ENCODE results near the gene GMNC. TPM values are rescaled to one million over a fixed set of nuclear protein-coding genes. Genes with fewer than 3 reads are reported as not detected.

GMNC gene
- total RNA-seq, 2 donors from 2014 or later, result 1.1 to 1.9 TPM

DNA sequence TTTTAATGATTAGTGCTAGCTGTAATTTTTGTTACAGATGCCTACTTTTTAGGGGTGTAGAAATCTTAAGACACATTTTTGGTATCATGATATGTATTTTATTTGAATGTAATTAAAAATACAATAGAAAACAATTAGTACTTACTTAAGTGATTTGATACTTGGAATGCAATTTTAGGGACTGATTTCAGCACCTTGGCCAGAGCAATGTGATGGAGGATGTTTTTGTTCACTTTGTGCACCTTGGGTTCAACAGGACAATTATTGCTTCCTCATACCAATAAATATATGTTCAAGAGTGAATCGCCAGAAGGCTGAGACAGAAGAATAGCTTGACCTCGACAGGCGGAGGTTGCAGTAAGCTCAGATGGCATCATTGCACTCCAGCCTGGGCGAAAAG, 22.3 kb downstream of the GMNC start:
- H3K4me1 ChIP-seq (replicated peaks), result no peaks in the 10 kb centered on the region
- no peaks in the 10 kb centered on the region for H3K27me3 ChIP-seq (replicated peaks; ENCODE audit: insufficient read depth)
- no peak for TF ChIP-seq POLR2AphosphoS5 (IDR thresholded peaks at IDR 0.05)
- TF ChIP-seq POLR2A (IDR thresholded peaks at IDR 0.05), result no peak
- TF ChIP-seq, protein P1, sequence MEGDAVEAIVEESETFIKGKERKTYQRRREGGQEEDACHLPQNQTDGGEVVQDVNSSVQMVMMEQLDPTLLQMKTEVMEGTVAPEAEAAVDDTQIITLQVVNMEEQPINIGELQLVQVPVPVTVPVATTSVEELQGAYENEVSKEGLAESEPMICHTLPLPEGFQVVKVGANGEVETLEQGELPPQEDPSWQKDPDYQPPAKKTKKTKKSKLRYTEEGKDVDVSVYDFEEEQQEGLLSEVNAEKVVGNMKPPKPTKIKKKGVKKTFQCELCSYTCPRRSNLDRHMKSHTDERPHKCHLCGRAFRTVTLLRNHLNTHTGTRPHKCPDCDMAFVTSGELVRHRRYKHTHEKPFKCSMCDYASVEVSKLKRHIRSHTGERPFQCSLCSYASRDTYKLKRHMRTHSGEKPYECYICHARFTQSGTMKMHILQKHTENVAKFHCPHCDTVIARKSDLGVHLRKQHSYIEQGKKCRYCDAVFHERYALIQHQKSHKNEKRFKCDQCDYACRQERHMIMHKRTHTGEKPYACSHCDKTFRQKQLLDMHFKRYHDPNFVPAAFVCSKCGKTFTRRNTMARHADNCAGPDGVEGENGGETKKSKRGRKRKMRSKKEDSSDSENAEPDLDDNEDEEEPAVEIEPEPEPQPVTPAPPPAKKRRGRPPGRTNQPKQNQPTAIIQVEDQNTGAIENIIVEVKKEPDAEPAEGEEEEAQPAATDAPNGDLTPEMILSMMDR (IDR thresholded peaks at IDR 0.05), result no peak
- DNase-seq (ENCODE audit: low spot score), result no peak
- no peak overlapping the region for H3K4me3 ChIP-seq
- no peaks in the 10 kb centered on the region for H3K36me3 ChIP-seq
- WGBS, result 59% methylated on average over 4 of the region's 4 CpGs
- H3K9me3 ChIP-seq, result no peaks in the 10 kb centered on the region
- H3K27ac ChIP-seq, result no peak overlapping the region
- intact Hi-C loops (cut with DNase I), result no loop called here

DNA sequence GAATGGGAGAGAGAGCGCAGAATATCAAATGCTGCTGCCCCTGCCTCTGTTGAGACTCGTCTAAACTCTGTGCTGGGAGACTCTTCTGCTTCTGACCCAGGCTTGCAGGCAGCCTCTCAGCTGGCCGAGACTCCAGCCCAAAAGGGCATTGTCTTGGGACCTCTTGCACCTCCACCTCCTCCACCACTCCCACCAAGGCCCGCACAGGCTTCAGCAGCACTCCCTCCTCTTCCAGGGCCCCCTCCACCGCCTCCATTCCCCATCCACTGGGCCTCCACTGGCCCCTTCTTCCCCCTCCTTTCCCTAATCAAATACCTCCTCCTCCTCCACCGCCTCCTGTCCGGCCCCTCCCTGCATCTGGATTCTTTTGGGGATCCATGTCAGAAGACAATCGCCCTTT, 31.3 kb downstream of the GMNC start:
- Histone ChIP-seq H3K27me3 (replicated peaks; ENCODE audit: insufficient read depth) (no peaks in the 10 kb centered on the region), H3K27ac (no peak overlapping the region), H3K4me3 (no peak overlapping the region), H3K36me3 (no peaks in the 10 kb centered on the region), H3K9me3 (no peaks in the 10 kb centered on the region), H3K4me1 (replicated peaks) (no peaks in the 10 kb centered on the region)
- WGBS, result 90% methylated on average over 8 of the region's 8 CpGs
- no peak for DNase-seq (ENCODE audit: low spot score)
- TF ChIP-seq, protein P1 (IDR thresholded peaks at IDR 0.05), result no peak
- TF ChIP-seq POLR2A (IDR thresholded peaks at IDR 0.05), result no peak
- TF ChIP-seq POLR2AphosphoS5 (IDR thresholded peaks at IDR 0.05), result no peak
- intact Hi-C loops (cut with DNase I), result no loop called here

DNA sequence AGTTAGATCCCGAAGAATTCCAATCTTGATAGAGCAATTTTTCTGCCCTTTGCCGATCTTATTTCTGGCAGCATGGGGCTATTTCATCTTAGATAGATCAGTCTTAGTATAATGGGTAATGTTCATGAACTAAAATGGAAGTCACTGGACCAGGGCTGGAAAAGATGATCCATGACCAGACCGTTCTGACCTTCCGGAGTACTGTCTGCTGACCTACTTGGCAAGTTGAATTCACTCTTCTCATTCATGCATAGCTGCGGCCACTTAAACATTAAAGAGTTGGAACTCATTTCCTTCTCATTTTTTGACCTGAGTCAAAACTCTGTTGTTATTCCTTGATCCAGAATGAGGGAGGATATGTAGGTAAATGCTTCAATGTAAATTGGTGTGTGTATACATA, 32.5 kb downstream of the GMNC start:
- no peaks in the 10 kb centered on the region for H3K9me3 ChIP-seq
- H3K4me1 ChIP-seq (replicated peaks), result no peaks in the 10 kb centered on the region
- no peaks in the 10 kb centered on the region for H3K27me3 ChIP-seq (replicated peaks; ENCODE audit: insufficient read depth)
- no peak overlapping the region for H3K4me3 ChIP-seq
- H3K27ac ChIP-seq, result no peak overlapping the region
- intact Hi-C loops (cut with DNase I), result no loop called here
- DNase-seq (ENCODE audit: low spot score), result no peak
- H3K36me3 ChIP-seq, result no peaks in the 10 kb centered on the region
- 87% methylated on average over 5 of the region's 5 CpGs for WGBS
- TF ChIP-seq POLR2A (IDR thresholded peaks at IDR 0.05) (no peak), POLR2AphosphoS5 (IDR thresholded peaks at IDR 0.05) (no peak)
- TF ChIP-seq, protein P1 (IDR thresholded peaks at IDR 0.05), result no peak

DNA sequence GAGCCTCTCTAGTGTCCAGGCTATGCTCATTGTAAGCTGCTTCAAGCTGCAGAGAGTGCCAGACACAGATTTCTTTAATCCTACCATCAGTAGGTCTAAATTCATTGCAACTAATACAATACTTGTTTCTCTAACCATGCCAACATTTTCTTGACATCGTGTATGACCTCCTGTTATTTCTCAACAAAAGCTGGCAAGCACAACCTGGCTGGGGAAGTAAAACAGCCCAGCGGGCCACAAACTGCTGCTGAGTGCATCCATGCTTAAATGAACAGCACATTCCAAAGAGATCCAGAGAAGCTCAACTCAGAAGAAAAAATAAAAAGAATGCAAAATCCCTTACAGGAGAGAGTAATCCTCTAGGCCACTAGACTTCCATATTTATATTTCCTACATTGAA, 36.5 kb downstream of the GMNC start:
- Histone ChIP-seq H3K27ac (no peak overlapping the region), H3K27me3 (replicated peaks; ENCODE audit: insufficient read depth) (no peaks in the 10 kb centered on the region), H3K4me1 (replicated peaks) (no peaks in the 10 kb centered on the region), H3K9me3 (no peaks in the 10 kb centered on the region), H3K4me3 (no peak overlapping the region), H3K36me3 (no peaks in the 10 kb centered on the region)
- DNase-seq (ENCODE audit: low spot score), result no peak
- TF ChIP-seq, protein P1 (IDR thresholded peaks at IDR 0.05), result no peak
- TF ChIP-seq POLR2A (IDR thresholded peaks at IDR 0.05) (no peak), POLR2AphosphoS5 (IDR thresholded peaks at IDR 0.05) (no peak)
- intact Hi-C loops (cut with DNase I), result no loop called here
- 45% methylated on average over 2 of the region's 2 CpGs for WGBS

DNA sequence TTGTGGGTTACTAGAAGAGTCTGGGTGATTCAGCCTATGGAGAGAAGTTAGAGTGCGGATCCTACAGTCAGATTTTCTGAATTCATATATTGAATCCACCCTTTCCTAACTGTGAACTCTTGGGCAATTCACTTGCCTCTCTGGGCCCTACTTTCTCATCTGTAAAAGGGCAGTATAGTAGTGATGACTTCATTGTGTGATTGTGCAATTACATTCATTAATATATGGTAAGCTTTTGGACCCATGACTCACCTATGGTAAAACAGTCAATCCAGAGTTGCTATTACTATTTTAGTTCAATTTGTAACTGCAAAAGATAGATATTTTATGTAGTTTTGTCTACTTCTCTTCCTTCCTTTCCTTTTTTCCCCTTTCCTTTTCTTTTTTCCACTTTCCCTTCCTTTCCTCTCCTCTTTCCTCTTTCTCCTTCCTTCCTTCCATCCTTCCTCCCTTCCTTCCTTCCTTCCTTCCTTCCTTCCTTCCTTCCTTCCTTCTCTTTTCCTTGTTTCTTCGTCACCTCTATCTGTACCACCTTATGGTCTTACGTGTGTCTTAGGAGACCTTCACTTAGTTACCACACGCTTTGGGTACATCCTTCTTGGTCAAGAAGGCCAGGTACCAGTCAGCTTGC, 37.0 kb downstream of the GMNC start:
- Histone ChIP-seq H3K27ac (no peak overlapping the region), H3K27me3 (replicated peaks; ENCODE audit: insufficient read depth) (no peaks in the 10 kb centered on the region), H3K9me3 (no peaks in the 10 kb centered on the region), H3K4me3 (no peak overlapping the region), H3K4me1 (replicated peaks) (no peaks in the 10 kb centered on the region), H3K36me3 (no peaks in the 10 kb centered on the region)
- 97% methylated on average over 4 of the region's 4 CpGs for WGBS
- intact Hi-C loops (cut with DNase I), result no loop called here
- DNase-seq (ENCODE audit: low spot score), result no peak
- no peak for TF ChIP-seq POLR2AphosphoS5 (IDR thresholded peaks at IDR 0.05)
- no peak for TF ChIP-seq POLR2A (IDR thresholded peaks at IDR 0.05)
- TF ChIP-seq, protein P1 (IDR thresholded peaks at IDR 0.05), result no peak

Data from prostate gland (tissue), 2 donors.